ENCODE data around the gene SLC39A3.

SLC39A3 gene

DNA sequence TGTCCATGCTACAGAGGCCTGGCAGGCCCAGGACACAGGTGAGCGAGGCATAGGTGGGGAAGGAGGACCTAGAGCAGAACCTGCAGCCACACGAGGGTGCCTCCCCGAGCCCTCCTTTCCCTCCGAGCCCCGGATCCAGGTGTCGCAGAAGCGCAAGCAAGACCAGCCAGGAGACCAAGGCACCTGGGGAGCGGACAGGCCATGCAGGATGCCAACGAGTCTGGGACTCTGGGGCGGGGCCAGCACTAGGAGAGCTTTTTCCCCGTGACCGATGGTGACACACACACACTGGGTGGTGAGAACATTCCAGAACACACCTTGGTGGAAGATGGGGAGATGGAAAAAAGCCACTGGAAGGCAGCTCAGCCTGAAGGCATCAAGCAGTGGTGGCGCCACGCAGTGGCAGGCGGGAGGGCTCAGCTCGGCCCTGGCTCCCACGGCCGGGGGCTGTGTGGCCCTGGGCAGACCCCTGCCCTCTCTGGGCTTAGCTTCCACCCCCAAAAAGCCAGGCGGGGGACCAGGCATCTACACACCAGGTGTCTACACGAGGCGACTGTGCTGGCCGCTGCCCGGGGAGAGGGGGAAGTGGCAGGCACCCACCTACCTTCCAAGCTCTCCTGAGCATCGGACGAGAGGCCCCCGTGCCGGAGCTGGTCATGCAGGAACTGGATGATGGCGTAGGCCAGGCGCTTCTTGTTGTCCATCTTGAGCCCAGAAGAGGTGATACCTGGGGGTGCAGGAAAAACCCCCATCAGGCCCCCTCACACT, 28.7 kb upstream of the SLC39A3 start:
- no peak for DNase-seq

DNA sequence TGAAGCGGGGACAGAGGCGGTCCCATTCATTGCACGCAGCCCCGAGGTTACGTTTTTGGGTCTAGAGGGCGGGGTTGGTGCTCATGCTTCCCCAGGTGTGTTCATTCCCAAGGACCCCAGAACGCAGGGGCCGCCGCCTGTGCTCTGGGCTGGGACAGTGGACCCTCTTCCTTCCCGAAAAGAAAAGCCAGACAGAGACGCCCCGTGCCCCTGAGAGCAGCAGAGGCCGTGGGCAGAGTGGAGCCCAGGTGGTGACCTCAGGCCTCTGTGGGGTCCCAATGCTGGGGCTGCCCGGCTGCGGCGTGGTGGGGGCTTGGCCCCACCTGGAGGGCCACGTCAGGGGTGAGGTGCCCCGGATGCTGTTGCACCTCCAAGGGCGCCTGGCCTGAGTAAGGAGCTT, 27.9 kb upstream of the SLC39A3 start:
- no peak for DNase-seq

DNA sequence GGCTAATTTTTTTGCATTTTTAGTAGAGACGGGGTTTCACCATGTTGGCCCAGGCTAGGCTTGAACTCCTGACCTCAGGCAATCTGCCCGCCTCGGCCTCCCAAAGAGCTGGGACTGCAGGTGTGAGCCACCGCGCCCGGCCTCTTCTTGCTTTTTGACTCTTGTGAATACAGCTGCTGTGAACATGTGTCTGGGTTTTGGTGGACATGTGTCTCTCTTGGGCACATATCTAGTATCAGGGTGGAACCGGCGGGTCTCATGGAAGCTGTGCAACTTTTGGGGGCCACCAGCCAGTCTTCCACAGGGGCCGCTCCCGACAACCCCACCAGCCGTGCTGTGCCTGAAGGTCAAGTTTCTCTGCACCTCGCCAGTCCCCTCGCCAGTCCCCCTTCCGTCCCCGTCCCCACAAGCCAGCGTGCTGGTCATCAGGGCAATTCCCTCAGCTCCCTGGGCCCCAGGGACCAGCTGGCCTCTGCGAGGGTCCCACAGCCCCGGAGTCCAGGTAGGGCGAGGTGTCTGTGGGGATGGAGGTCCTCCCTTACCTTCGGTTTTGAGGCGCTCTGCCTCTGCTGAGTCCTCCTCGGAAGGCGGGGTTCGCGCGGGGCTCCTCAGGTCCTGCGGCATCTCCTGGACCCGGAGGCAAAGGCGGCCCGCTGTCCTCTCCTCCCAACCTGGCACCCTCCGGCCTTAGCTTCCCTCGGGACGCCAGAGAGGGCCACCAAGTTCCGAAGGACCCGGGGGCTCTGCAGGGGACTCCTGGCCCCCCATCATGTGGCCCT, 27.0 kb upstream of the SLC39A3 start:
- DNase-seq: no peak

GRCh38 chr19:2765376-2765775, 25.6 kb upstream of the SLC39A3 start:
- no peak for DNase-seq

DNA sequence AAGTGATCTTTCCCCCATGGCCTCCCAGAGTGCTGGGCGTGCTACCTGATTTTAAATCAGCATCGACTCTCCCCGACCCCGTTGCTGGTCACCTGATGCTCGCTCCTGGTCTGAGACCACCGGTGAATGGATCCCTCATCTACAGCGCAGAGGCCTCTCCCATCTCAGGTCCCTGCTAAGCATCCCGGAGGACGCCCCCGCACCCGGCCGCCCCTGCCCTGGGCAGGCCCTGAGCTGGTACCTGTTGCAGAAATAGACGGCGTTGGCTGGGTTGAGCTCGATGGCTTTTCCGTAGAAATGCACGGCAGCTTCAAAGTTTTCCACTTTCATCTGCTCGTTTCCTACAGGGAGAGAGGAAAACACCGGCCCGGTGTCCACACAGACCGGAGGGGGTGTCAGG, 25.1 kb upstream of the SLC39A3 start:
- DNase-seq: no peak

DNA sequence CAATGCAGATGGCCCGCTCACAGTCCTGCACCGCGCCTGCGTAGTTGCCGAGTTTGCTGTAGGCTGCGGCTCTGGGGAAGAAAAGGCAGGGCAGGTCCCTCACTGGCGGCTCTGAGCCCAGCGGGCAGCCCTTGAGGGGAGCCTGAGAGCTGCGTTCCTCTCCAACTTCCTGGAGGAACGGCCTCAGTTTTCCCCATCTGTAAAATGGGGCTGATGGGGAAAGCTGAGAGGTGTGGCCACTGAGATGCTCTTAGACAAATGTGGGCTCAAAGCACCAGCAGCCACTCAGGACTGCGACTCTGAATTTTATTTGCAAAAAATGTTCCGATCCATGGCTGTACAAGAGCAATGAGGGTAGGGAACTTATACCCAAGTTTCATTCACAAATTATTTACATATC, 23.9 kb upstream of the SLC39A3 start:
- DNase-seq: no peak

DNA sequence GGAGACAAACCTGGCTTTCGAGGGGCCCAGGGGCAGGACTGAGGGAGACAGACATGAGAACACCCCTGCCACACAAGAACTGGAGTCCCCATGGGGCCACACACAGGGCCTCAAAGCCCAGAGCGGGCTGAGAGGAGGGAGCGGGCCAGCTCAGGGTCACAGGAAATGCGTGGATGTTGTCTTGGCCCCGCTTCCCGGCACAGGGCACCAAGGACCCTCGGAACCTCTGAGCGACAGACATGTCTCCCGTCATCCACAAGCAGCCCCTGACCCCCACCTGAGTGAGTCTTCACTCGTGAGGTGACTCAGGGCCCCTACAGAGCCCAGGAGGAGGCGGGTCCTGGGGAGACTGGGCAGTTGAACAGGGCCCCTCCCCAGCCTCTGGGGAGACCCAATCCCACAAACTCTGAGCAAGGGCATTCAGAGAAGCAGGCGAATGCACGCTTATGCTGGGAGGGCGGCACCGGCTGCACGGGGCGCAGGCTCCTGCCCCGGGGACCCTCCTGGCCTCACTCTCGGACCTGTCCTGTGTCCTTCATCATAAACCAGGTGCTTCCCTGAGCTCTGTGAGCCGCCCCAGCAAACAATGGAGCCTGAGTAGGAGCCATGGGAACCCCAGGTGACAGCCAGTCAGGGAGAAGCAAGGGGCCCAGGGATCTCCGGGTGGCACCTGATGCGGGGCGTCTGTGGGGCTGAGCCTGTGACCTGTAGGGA, 23.1 kb upstream of the SLC39A3 start:
- no peak for DNase-seq

DNA sequence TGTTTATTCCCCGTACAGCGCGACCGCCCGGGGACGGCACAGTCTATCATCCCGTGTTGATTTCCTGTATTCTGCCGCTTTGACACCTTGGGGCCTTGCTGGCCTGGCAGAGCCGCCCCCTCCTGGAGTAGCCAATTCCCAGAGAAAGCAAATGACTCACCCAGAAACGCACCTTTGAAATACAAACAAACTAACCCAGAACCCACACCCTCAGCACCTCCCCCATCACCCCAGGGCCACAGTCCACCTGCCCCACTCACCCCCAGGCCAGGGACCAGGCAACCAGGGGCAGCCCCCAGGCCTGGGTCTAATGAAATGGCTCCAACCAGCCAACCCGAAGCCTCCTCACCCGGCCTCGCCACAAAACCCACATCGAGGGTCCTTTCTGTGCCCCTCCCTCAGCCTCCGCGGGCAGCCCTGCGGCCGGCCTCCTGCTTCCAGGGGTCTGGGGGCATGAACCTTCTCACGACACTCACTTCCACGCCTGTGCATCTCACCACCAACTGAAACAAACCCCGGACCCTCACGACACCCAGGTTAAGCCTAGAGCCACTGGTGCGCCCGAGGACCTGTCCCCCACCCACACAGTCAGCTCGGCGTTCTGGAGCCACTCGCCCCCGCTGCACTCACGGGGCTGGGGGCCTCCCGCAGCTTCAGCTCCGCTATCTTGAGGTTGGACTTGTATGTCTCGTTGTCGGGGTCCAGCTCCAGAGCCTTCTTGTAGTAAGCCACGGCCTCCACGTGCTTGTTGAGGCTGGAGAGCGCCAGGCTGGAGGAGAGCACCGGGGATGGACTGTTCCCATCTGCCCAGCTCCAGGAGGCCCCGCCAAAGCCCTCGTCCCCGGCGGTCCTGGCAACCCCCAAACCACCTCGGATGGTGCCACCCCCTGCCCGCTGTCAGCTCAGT, 22.3 kb upstream of the SLC39A3 start:
- DNase-seq: no peak

DNA sequence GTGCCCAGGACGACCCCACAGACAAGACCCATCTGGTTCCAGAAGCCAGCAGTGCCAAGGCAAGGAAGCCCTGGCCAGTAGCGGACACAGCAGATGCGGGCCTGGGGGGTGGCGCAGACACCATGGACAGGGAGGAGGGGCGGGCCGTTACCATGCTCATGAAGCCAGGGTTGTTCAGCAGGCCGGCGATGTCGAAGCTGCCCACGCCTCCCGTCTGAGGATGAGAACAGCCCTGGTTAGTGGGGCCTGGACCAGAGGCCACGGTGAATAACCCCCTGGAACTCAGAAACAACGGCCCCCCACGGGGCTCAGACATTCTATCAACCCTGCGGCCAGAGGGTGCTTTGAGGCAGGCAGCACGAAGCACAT, 21.5 kb upstream of the SLC39A3 start:
- DNase-seq: no peak

DNA sequence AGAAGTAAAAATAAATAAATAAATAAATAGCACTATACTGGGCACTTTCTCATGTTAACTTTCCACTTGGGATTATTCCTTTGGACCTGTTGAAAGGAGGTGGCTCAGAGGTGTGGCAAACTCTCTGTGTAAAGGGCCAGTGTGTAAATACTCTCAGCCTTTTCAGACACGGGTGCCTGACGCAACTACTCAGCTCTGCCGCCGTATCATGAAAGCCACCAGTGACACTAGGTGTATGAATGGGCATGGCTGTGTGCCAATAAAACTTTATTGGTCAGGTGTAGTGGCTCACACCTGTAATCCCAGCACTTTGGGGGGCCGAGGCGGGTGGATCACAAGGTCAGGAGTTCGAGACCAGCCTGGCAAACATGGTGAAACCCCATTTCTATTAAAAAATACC, 20.1 kb upstream of the SLC39A3 start:
- no peak for DNase-seq

DNA sequence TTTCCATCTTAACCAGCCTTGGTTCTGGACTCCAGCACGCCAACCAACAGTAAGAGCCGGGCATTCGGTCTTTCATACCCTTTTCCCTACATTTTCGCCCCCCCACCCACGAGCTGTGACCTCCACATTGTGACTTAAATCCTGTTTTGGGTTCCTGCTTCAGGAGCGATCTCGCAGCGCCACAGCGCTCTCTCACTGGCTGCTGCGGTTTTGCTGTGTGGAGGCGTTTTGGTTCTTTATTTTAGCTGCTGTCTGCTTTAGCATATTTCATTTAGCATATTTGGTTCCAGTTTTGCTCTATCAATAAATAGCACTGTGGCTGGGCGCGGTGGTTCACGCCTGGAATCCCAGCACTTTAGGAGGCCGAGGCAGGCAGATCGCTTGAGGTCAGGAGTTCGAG, 19.5 kb upstream of the SLC39A3 start:
- no peak for DNase-seq

GRCh38 chr19:2758601-2759313, 18.9 kb upstream of the SLC39A3 start:
- no peak for DNase-seq

DNA sequence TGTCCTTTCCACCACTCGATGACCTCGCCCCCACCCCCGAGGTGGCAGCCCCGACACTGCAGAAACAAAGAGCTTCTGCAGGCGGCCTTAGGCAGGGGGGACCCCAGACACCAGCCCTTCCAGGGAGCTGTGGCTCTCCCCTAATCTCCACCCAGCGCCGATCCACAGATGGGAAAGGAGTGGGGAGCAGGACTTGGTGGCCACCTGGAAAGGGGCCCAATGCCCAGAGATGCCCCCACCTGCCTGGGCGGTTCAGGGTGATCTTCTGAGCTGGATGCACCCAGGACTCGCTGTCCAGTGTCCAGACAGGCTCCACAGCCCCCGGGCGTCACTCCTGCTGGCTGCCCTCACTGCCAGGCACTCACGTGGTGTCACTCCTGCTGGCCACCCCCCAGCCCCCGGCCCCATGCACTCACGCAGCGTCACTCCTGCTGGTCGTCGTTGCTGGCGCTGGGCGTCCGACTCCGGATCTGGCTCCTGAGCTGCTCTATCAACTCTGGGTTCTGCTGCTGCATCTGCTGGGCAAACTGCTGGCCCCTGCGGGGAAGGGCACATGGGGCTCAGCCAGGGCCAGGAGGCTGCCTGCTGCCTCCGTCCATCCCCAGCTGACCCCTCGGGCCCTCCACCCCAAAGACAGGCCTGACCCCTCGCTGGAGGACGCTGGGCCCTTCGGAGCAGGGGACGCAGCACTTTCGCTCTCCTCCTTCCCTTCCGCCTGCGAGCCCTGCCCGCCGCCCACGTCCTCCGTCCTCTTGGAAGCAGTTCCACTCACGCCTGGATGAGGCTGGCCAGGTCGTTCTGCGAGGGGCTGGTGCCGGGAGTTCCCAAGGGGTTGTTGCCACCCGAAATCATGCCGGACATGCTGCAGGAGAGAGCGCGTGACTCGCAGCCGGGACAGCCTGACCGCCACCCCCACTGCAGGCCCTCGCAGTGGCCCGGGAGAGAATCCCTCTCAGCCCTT, 17.4 kb upstream of the SLC39A3 start:
- no peak for DNase-seq

DNA sequence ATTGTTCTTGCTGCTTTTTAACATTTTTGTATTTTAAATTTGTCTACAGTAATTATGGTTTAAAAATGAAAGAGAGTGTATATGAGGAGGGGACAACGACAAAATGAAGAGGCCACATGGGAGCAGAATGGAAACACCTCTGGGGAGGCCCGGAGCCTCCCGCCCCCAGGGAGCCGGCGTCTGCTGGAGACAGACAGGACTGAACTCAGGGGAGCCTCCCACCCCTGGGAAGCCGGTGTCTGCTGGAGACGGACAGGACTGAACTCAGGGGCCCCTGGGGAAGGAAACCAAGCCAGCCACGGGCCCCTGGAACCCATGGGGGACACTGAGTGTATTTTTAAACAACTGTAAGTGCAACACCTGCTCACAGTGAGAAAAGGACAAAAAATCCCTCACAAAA, 16.7 kb upstream of the SLC39A3 start:
- DNase-seq: no peak

DNA sequence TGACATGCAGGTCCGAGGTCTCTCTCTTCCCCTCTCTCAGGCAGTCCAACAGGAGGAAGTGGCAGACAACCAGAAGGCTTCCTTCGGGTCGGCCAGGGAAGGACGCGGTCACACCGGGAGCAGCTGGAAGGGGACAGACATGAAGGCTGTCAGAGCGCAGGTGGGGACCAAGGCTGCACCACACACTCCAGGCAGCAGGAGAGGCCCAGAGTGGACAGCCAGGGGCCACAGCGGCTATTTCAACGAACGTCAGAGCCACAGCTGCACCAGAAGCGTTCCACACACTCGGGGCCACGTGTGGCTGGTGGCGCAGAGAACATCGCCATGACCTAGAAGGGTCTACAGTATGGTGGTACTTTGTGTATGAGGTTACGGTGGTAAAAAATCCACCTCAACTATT, 16.0 kb upstream of the SLC39A3 start:
- DNase-seq: no peak

- DNase-seq: no peak
These were observed 15.6 kb upstream of the SLC39A3 start for GRCh38 chr19:2755448-2755705.

- DNase-seq: no peak
These were observed 15.0 kb upstream of the SLC39A3 start for GRCh38 chr19:2754659-2755447.

DNA sequence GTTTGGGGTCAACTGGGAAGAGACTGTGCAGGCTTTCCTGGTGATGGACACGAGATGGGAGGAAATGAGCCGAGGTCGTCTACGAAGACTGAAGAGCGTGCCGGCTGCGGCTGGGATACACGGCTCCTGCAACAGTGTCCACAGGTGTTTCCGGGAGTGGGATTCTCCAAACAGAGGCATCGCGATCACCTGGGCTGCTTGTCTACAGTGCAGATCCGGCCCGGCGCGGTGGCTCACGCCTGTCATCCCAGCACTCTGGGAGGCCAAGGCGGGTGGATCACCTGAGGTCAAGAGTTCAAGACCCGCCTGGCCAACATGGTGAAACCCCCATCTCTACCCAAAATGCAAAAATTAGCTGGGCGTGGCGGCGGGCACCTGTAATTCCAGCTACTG, 11.6 kb upstream of the SLC39A3 start:
- no peak for DNase-seq

- no peak for DNase-seq
These were observed 11.1 kb upstream of the SLC39A3 start for GRCh38 chr19:2750808-2751437.

DNA sequence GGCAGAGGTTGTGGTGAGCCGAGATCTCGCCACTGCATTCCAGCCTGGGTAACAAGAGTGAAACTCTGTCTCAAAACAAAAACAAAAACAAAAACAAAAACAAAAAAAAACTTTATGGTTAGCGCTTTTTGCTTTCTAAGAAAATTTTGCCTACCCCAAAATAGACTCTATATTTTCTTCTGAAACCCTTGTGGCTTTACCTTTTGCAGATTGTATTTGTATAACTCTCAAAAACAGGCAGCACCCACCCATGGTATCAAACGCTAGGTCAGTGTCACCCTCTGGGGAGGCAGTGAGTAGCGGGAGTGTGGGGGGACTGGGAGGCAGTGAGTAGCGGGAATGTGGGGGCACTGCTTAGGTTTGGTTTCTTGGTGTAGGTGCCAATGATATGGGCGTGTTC, 7.5 kb upstream of the SLC39A3 start:
- DNase-seq: no peak
